K562 (cell line): Measurements from ENCODE around the gene KYAT1. TPM values are rescaled to one million over a fixed set of nuclear protein-coding genes. Genes with fewer than 3 reads are reported as not detected.

Source experiments
- ASH1L ChIP-seq: fragments of 450-650 bp; IDR thresholded peaks from 2 replicates; pipeline ENCODE4 v1.6.1; 2018; ENCODE audit warnings: borderline replicate concordance, mild to moderate bottlenecking, low read depth; ENCODE audit not compliant: partially characterized antibody
- CBX3 ChIP-seq, 2 experiments: IDR thresholded peaks; 1 replicate in 1 of 2; 2 replicates in 1 of 2; pipeline ENCODE4 v1.6.1; 2012; ENCODE audit warnings: inconsistent platforms in 2 of 2, low read length in 2 of 2, borderline replicate concordance in 1 of 2, control low read depth in 1 of 2
- CC2D1A ChIP-seq: fragments of 450-650 bp; IDR thresholded peaks from 2 replicates; pipeline ENCODE4 v1.6.1; 2017; ENCODE audit warnings: mild to moderate bottlenecking
- E2F4 ChIP-seq: sonication (generic); formaldehyde crosslinking; IDR thresholded peaks from 2 replicates; pipeline ENCODE4 v1.8.0; 2022; ENCODE audit warnings: mild to moderate bottlenecking, low read depth, missing genetic modification reagents
- EP400 ChIP-seq: fragments of 450-650 bp; IDR thresholded peaks from 2 replicates; pipeline ENCODE4 v1.6.1; 2017; ENCODE audit warnings: antibody characterized with exemption, mild to moderate bottlenecking, moderate library complexity
- FOXP1 ChIP-seq: sonication (generic); formaldehyde crosslinking; IDR thresholded peaks from 2 replicates; pipeline ENCODE4 v1.8.0; 2022; ENCODE audit warnings: mild to moderate bottlenecking, missing genetic modification reagents
- HDAC8 ChIP-seq: fragments of 450-650 bp; IDR thresholded peaks from 2 replicates; pipeline ENCODE4 v1.6.1; 2016; ENCODE audit warnings: mild to moderate bottlenecking, missing genetic modification characterization, moderate library complexity, missing compliant biosample characterization
- KAT2B ChIP-seq: IDR thresholded peaks from one replicate; pipeline ENCODE4 v1.6.1; 2012; ENCODE audit warnings: low read depth, mild to moderate bottlenecking, control low read depth, inconsistent platforms, low read length, moderate library complexity
- NR1H2 ChIP-seq: sonication (generic); formaldehyde crosslinking; IDR thresholded peaks from 2 replicates; pipeline ENCODE4 v1.4.0; 2020; ENCODE audit warnings: mild to moderate bottlenecking, missing genetic modification reagents
- SPI1 ChIP-seq: IDR thresholded peaks from 2 replicates; pipeline ENCODE4 v1.6.1; 2011; ENCODE audit warnings: low read depth, low read length, control low read depth, borderline replicate concordance
- TARDBP ChIP-seq: fragments of 450-650 bp; IDR thresholded peaks from 2 replicates; pipeline ENCODE4 v1.6.1; 2016
- TSC22D4 ChIP-seq: fragments of 450-650 bp; IDR thresholded peaks from 2 replicates; pipeline ENCODE4 v1.6.1; 2016; ENCODE audit warnings: missing genetic modification characterization, missing biosample characterization, control low read depth
- ZBED1 ChIP-seq: IDR thresholded peaks from 2 replicates; pipeline ENCODE4 v1.6.1; 2014
- ZNF263 ChIP-seq: sonication (generic); formaldehyde crosslinking; IDR thresholded peaks from 2 replicates; pipeline ENCODE4 v1.8.0; 2022; ENCODE audit warnings: mild to moderate bottlenecking, missing genetic modification reagents, borderline replicate concordance
- ZNF507 ChIP-seq: conservative IDR thresholded peaks from 2 replicates; pipeline ENCODE4 v1.6.1; 2017; ENCODE audit warnings: missing genetic modification characterization, missing compliant biosample characterization
- ZNF696 ChIP-seq: fragments of 250-450 bp; sonication (Bioruptor Pico); conservative IDR thresholded peaks from 2 replicates; pipeline ENCODE4 v1.4.0; 2020; ENCODE audit warnings: mild to moderate bottlenecking, moderate library complexity
- ZNF766 ChIP-seq: fragments of 200-800 bp; sonication (Bioruptor generic); conservative IDR thresholded peaks from 2 replicates; pipeline ENCODE4 v1.6.1; 2016; ENCODE audit warnings: missing genetic modification characterization, missing compliant biosample characterization
- polyA plus RNA-seq, 8 experiments: library from polyadenylated mRNA; depleted of rRNA in 4 of 8; stranded (reverse) in 5 of 8; unstranded in 3 of 8; fragments of >200 nt; fragmentation: Nextera tagmentation in 2 of 8; fragmentation: Illumina TruSeq in 1 of 8; extraction: Ambion mirVana in 2 of 8; extraction: Trizol in 1 of 8; gene quantifications; 2 replicates each; pipeline versions ENCODE4 v1.2.1 to v1.2.3, GENCODE V29; 2011 to 2014; ENCODE audit warnings: inconsistent platforms in 1 of 8, missing spikeins in 1 of 8
- total RNA-seq, 7 experiments: library from RNA; depleted of rRNA in 6 of 7; stranded (reverse); fragments of >200 nt in 6 of 7; fragmentation: Illumina TruSeq in 2 of 7; extraction: Trizol in 2 of 7; gene quantifications; 2 replicates each; pipeline versions ENCODE4 v1.2.1 to v1.2.3, GENCODE V29; 2011 to 2021; ENCODE audit warnings: low replicate concordance in 1 of 7
- TF ChIP-seq, protein P1 (sequence below), 2 experiments: fragments of 450-650 bp in 1 of 2; sonication (generic) in 1 of 2; formaldehyde crosslinking; conservative IDR thresholded peaks; 2 replicates each; pipeline versions ENCODE4 v1.4.0 to v1.8.1; 2020 to 2022; ENCODE audit warnings: mild to moderate bottlenecking in 1 of 2, missing genetic modification reagents in 1 of 2
- TF ChIP-seq, protein P2 (sequence below), 3 experiments: fragments of 200-800 bp in 1 of 3; fragments of 250-450 bp in 1 of 3; fragments of 450-650 bp in 1 of 3; sonication (Bioruptor Pico) in 1 of 3; sonication (Bioruptor generic) in 1 of 3; formaldehyde crosslinking in 1 of 3; IDR thresholded peaks; 2 replicates each; pipeline versions ENCODE4 v1.6.1 to v1.8.0; 2016 to 2022; ENCODE audit warnings: mild to moderate bottlenecking in 2 of 3, missing genetic modification characterization in 2 of 3, missing compliant biosample characterization in 1 of 3, moderate library complexity in 1 of 3
- TF ChIP-seq, protein P3 (sequence below), 2 experiments: fragments of 450-650 bp; conservative IDR thresholded peaks; 2 replicates each; pipeline ENCODE4 v1.6.1; 2017; ENCODE audit warnings: mild to moderate bottlenecking in 2 of 2, moderate library complexity in 2 of 2

KYAT1 gene
- total and polyA plus RNA-seq, 9 of the 15 experiments (the other 6 are each of a cell fraction or from before 2014, with no cell fraction given), result 6.4 to 16.8 (median 11.1) TPM

- peak; percentile 73; the same call in 1 of the 2 replicates for TF ChIP-seq ZNF263 (CRISPR knock-in tag)
- no peak for TF ChIP-seq ZNF507 (tag)
- TF ChIP-seq SPI1, result no peak
- TF ChIP-seq, protein P1, sequence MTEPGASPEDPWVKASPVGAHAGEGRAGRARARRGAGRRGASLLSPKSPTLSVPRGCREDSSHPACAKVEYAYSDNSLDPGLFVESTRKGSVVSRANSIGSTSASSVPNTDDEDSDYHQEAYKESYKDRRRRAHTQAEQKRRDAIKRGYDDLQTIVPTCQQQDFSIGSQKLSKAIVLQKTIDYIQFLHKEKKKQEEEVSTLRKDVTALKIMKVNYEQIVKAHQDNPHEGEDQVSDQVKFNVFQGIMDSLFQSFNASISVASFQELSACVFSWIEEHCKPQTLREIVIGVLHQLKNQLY (CRISPR knock-in tag; conservative IDR thresholded peaks at IDR 0.05), result peak in 1 of 2 experiments; percentile 62; a peak in 1 of 4 replicates
- TF ChIP-seq E2F4 (CRISPR knock-in tag), result 0 out of 2 replicates have a peak, but pooled peaks have one; percentile 66
- TF ChIP-seq HDAC8 (tag), result peak; percentile 54; the same call in 1 of the 2 replicates
- TF ChIP-seq EP400, result peak; percentile 86
- no peak for TF ChIP-seq ZNF766
- peak in 1 of 2 experiments; percentile 91; a peak in 2 of 3 replicates for TF ChIP-seq CBX3 (IDR thresholded peaks at IDR 0.05; ENCODE audit: borderline replicate concordance in 1 of 2, low read length in 2 of 2)
- TF ChIP-seq TSC22D4 (tag), result no peak
- no peak for TF ChIP-seq ZNF696 (CRISPR knock-in tag)
- TF ChIP-seq, protein P2, sequence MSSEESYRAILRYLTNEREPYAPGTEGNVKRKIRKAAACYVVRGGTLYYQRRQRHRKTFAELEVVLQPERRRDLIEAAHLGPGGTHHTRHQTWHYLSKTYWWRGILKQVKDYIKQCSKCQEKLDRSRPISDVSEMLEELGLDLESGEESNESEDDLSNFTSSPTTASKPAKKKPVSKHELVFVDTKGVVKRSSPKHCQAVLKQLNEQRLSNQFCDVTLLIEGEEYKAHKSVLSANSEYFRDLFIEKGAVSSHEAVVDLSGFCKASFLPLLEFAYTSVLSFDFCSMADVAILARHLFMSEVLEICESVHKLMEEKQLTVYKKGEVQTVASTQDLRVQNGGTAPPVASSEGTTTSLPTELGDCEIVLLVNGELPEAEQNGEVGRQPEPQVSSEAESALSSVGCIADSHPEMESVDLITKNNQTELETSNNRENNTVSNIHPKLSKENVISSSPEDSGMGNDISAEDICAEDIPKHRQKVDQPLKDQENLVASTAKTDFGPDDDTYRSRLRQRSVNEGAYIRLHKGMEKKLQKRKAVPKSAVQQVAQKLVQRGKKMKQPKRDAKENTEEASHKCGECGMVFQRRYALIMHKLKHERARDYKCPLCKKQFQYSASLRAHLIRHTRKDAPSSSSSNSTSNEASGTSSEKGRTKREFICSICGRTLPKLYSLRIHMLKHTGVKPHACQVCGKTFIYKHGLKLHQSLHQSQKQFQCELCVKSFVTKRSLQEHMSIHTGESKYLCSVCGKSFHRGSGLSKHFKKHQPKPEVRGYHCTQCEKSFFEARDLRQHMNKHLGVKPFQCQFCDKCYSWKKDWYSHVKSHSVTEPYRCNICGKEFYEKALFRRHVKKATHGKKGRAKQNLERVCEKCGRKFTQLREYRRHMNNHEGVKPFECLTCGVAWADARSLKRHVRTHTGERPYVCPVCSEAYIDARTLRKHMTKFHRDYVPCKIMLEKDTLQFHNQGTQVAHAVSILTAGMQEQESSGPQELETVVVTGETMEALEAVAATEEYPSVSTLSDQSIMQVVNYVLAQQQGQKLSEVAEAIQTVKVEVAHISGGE (CRISPR knock-in tag; IDR thresholded peaks at IDR 0.05), result peak; percentile 94 to 100 (median 99)
- peak; percentile 98 for TF ChIP-seq FOXP1 (CRISPR knock-in tag)
- no peak for TF ChIP-seq ASH1L
- 0 out of 2 replicates have a peak, but pooled peaks have one; percentile 66 for TF ChIP-seq ZBED1
- 0 out of 2 replicates have a peak, but pooled peaks have one; percentile 31 for TF ChIP-seq CC2D1A
- TF ChIP-seq NR1H2 (CRISPR knock-in tag), result peak; percentile 96
- TF ChIP-seq, protein P3, sequence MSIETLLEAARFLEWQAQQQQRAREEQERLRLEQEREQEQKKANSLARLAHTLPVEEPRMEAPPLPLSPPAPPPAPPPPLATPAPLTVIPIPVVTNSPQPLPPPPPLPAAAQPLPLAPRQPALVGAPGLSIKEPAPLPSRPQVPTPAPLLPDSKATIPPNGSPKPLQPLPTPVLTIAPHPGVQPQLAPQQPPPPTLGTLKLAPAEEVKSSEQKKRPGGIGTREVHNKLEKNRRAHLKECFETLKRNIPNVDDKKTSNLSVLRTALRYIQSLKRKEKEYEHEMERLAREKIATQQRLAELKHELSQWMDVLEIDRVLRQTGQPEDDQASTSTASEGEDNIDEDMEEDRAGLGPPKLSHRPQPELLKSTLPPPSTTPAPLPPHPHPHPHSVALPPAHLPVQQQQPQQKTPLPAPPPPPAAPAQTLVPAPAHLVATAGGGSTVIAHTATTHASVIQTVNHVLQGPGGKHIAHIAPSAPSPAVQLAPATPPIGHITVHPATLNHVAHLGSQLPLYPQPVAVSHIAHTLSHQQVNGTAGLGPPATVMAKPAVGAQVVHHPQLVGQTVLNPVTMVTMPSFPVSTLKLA (conservative IDR thresholded peaks at IDR 0.05), result peak; percentile 91 to 95
- no peak for TF ChIP-seq KAT2B
- TF ChIP-seq TARDBP, result peak; percentile 79; the same call in 1 of the 2 replicates
Measured at GRCh38 chr9:128786681-128787601, 94.8 kb downstream of the KYAT1 start, which contains the start of gene TBC1D13 (continued).
